Muscle of leg (tissue), 11 donors: ENCODE data around the gene ZFYVE1. TPM values are rescaled to one million over a fixed set of nuclear protein-coding genes. Genes with fewer than 3 reads are reported as not detected.

Experiments used
- DNase-seq: peaks from one replicate; pipeline ENCODE4 v3.0.0; 2013
- H3K27ac ChIP-seq: one replicate; pipeline ENCODE4 v1.5.1; 2013; ENCODE audit warnings: mild to moderate bottlenecking, low read length, control low read depth
- H3K27me3 ChIP-seq: one replicate; pipeline ENCODE4 v1.6.1; 2013; ENCODE audit warnings: low read length; ENCODE audit not compliant: control insufficient read depth, insufficient read depth
- H3K36me3 ChIP-seq: one replicate; pipeline ENCODE4 v1.6.1; 2013; ENCODE audit warnings: low read length; ENCODE audit not compliant: control insufficient read depth, insufficient read depth
- H3K4me1 ChIP-seq: one replicate; pipeline ENCODE4 v1.6.1; 2013; ENCODE audit warnings: low read length; ENCODE audit not compliant: control insufficient read depth, insufficient read depth
- H3K4me3 ChIP-seq: one replicate; pipeline ENCODE4 v1.5.1; 2013; ENCODE audit warnings: low read length, control low read depth
- H3K9me3 ChIP-seq: replicated peaks from 2 replicates; pipeline ENCODE4 v1.6.1; 2013; ENCODE audit warnings: low read depth, low read length; ENCODE audit not compliant: control insufficient read depth
- WGBS: methylation state at CpG from one replicate; pipeline ENCODE4 v1.1.5; 2013; ENCODE audit warnings: missing lambda C conversion rate; ENCODE audit not compliant: insufficient coverage; 5-methylcytosine and 5-hydroxymethylcytosine counted together
- polyA plus RNA-seq, 8 donors: library from polyadenylated mRNA; unstranded; fragments of 120-200 nt; gene quantifications; one replicate each; pipeline versions ENCODE4 v1.2.1 to v1.2.3, GENCODE V29; 2013; ENCODE audit warnings: inconsistent platforms in 1 of 8, low replicate concordance in 1 of 8; ENCODE audit not compliant: insufficient read length in 8 of 8, insufficient read depth in 1 of 8
- total RNA-seq: library from RNA; stranded (reverse); fragments of 120-200 nt; gene quantifications from one replicate; pipeline ENCODE4 v1.2.4, GENCODE V29; 2013

Gene ZFYVE1
- total and polyA plus RNA-seq, 9 donors, result 8.4 to 15.3 (median 12.6) TPM

- Histone ChIP-seq H3K4me1 (peaks cover 13% of the 10 kb centered on the region), H3K9me3 (no peaks in the 10 kb centered on the region), H3K36me3 (no peaks in the 10 kb centered on the region), H3K4me3 (peak within 1 kb of the TSS; percentile 89), H3K27me3 (no peaks in the 10 kb centered on the region), H3K27ac (peak within 1 kb of the TSS; percentile 81)
- peak; percentile 100 for DNase-seq
- WGBS, result under 1% methylated on average over 58 of the region's 59 CpGs
Measured at GRCh38 chr14:72926292-72927028, 100.4 kb downstream of the ZFYVE1 start, which contains the start of gene DCAF4. Gene DCAF4 (plus strand): TSS chr14:72926464. CDS start chr14:72937979, 11,515 bp downstream.

- H3K9me3 ChIP-seq, result no peaks in the 10 kb centered on the region
- no peaks in the 10 kb centered on the region for H3K36me3 ChIP-seq
- no peaks in the 10 kb centered on the region for H3K27me3 ChIP-seq
- no peak for DNase-seq
- WGBS, result 1% methylated on average over 22 of the region's 33 CpGs
- H3K27ac ChIP-seq, result peak overlapping the region; percentile 74
- H3K4me3 ChIP-seq, result peak overlapping the region; percentile 63
- H3K4me1 ChIP-seq, result peaks cover 13% of the 10 kb centered on the region
Measured at GRCh38 chr14:72925815-72926291, 101.1 kb downstream of the ZFYVE1 start.

GRCh38 chr14:72925171-72925759 is 101.6 kb downstream of the ZFYVE1 start:
- Histone ChIP-seq H3K4me1 (peaks cover 13% of the 10 kb centered on the region), H3K27me3 (no peaks in the 10 kb centered on the region), H3K4me3 (no peak overlapping the region), H3K36me3 (no peaks in the 10 kb centered on the region), H3K9me3 (no peaks in the 10 kb centered on the region), H3K27ac (peak overlapping the region; percentile 74)
- peak; percentile 14 for DNase-seq
- 89% methylated on average over 17 of the region's 22 CpGs for WGBS

GRCh38 chr14:72924337-72924736 is 102.6 kb downstream of the ZFYVE1 start:
- Histone ChIP-seq H3K9me3 (no peaks in the 10 kb centered on the region), H3K36me3 (no peaks in the 10 kb centered on the region), H3K4me3 (no peak overlapping the region), H3K27ac (no peak overlapping the region), H3K4me1 (peaks cover 13% of the 10 kb centered on the region), H3K27me3 (peaks cover 3% of the 10 kb centered on the region)
- WGBS, result 75% methylated on average over 5 of the region's 5 CpGs
- peak; percentile 20 for DNase-seq

GRCh38 chr14:72921396-72921795 is 105.5 kb downstream of the ZFYVE1 start:
- no peak overlapping the region for H3K4me3 ChIP-seq
- H3K27me3 ChIP-seq, result peaks cover 17% of the 10 kb centered on the region
- no peaks in the 10 kb centered on the region for H3K36me3 ChIP-seq
- H3K4me1 ChIP-seq, result peaks cover 6% of the 10 kb centered on the region
- DNase-seq, result no peak
- no peaks in the 10 kb centered on the region for H3K9me3 ChIP-seq
- no peak overlapping the region for H3K27ac ChIP-seq

- Histone ChIP-seq H3K4me1 (no peaks in the 10 kb centered on the region), H3K27ac (no peak overlapping the region), H3K9me3 (no peaks in the 10 kb centered on the region), H3K4me3 (no peak overlapping the region), H3K27me3 (peaks cover 17% of the 10 kb centered on the region), H3K36me3 (no peaks in the 10 kb centered on the region)
- WGBS, result 100% methylated on average over 1 of the region's 2 CpGs
- no peak for DNase-seq
Measured at GRCh38 chr14:72920008-72920407, 106.9 kb downstream of the ZFYVE1 start.

Other genes with a start within 250 kb of the ZFYVE1 start
- 1.3 TPM for gene DPF3, start 133.0 kb downstream of the ZFYVE1 start, total RNA-seq
- gene DPF3, start 133.0 kb downstream of the ZFYVE1 start, polyA plus RNA-seq, result 1 to 10 TPM; 1.3 to 3.9 (median 2.2) TPM
- 9.6 TPM for gene DCAF4, start 100.6 kb downstream of the ZFYVE1 start, total RNA-seq
- gene DCAF4, start 100.6 kb downstream of the ZFYVE1 start, polyA plus RNA-seq, result 10 to 100 TPM in 6 of 8 donors, 1 to 10 TPM in 2; 8.4 to 14.5 (median 11.4) TPM
- gene RBM25, start 31.4 kb upstream of the ZFYVE1 start, total RNA-seq, result 36.5 TPM
- 10 to 100 TPM; 64.0 to 93.5 (median 76.8) TPM for gene RBM25, start 31.4 kb upstream of the ZFYVE1 start, polyA plus RNA-seq
- gene PSEN1, start 109.4 kb upstream of the ZFYVE1 start, total RNA-seq, result 32.3 TPM
- gene PSEN1, start 109.4 kb upstream of the ZFYVE1 start, polyA plus RNA-seq, result 10 to 100 TPM; 27.4 to 36.1 (median 30.4) TPM
- 0.58 TPM for gene PAPLN, start 210.4 kb upstream of the ZFYVE1 start, total RNA-seq
- gene PAPLN, start 210.4 kb upstream of the ZFYVE1 start, polyA plus RNA-seq, result 1 to 10 TPM in 7 of 8 donors, under 1 TPM in 1; 0.87 to 4.2 (median 1.4) TPM